Choroid plexus epithelial cell (primary cell): ENCODE measurements around the gene GNAQ.
A peak's percentile ranks its signal among the peaks of the same experiment; 100 is the strongest.

Experiments used
- DNase-seq: peaks from one replicate; pipeline ENCODE4 v3.0.0-alpha.2; 2010; ENCODE audit warnings: low read depth
- H3K4me3 ChIP-seq: 2 replicates; pipeline ENCODE4 v1.5.1; 2011; ENCODE audit warnings: low read depth, mild to moderate bottlenecking, control low read depth, low read length, moderate library complexity
- TF ChIP-seq, protein P1 (sequence below): conservative IDR thresholded peaks from 2 replicates; pipeline ENCODE4 v1.5.1; 2011; ENCODE audit warnings: low read depth, mild to moderate bottlenecking, control low read depth, inconsistent platforms, low read length, moderate library complexity

GNAQ gene

DNA sequence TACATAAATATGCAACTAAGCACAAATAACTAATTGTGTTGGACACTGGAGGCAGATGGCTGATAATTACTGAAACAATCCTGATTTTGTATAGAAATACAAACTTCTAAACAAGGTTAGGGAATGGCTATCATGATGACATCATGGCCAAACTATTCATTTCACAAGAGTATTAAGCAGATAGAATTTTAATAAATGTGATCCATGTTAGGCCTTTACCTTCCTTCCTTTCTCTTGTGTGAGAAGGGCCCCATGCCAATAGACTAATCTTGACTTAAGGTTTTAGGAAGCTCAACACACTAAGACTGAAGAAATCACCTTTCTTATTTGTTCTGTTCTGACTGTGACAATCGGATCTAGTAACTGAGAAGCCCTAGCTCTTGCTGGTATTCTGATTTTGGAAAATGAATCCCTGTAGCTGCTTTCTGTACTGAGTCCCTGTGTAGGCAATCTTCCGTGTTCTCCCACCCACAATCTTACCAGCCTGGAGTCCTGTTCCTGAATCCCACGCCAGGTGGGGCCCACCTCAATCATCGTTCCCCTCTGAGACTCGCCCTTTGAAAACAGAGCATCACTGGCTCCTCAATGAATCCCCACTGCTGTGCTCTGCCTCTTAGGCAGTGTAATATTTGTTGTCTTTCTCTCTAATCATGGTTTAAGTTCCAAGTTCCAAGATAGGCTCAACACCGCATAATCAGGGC, 214.8 kb downstream of the GNAQ start:
- TF ChIP-seq, protein P1, sequence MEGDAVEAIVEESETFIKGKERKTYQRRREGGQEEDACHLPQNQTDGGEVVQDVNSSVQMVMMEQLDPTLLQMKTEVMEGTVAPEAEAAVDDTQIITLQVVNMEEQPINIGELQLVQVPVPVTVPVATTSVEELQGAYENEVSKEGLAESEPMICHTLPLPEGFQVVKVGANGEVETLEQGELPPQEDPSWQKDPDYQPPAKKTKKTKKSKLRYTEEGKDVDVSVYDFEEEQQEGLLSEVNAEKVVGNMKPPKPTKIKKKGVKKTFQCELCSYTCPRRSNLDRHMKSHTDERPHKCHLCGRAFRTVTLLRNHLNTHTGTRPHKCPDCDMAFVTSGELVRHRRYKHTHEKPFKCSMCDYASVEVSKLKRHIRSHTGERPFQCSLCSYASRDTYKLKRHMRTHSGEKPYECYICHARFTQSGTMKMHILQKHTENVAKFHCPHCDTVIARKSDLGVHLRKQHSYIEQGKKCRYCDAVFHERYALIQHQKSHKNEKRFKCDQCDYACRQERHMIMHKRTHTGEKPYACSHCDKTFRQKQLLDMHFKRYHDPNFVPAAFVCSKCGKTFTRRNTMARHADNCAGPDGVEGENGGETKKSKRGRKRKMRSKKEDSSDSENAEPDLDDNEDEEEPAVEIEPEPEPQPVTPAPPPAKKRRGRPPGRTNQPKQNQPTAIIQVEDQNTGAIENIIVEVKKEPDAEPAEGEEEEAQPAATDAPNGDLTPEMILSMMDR, result no peak
- H3K4me3 ChIP-seq, result no peak overlapping the region
- DNase-seq, result peak; percentile 43

DNA sequence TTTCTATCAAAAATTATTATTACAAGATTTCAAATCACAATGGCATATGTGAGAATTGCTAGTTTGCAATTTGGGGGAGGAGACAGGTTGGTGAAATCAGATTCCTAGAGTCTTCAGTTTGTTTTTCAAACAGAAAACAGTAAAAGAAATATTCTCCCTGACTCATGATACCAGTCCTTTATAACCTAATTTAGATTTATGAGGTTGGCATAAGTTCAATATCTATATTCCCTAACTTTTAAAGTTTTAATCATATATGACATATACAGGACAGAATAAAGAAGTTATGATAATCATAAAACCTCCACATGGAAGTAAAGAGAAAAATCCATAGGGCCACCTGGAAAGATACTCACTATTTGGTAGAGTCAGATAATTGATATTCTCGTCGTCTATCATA, 216.4 kb downstream of the GNAQ start:
- H3K4me3 ChIP-seq, result no peak overlapping the region
- TF ChIP-seq, protein P1, result no peak
- no peak for DNase-seq

DNA sequence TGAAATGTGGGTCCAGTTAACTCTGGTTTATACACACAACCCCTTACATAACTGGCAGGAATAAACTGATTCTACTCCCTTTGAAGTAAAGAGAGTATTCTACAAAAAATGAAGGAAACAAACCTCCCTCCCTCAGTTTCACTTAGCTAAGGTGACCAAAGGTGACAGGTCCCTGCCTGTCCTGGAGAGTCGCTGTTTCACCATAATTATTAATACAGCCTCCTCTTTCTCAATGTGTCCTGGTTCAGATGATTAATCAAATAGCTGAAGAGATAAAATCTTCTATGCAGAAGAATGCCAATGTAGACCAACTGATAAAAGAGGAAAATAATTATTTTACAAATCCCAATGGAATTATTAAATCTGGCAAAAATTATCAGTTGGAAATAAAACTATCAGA, 219.8 kb downstream of the GNAQ start:
- no peak for DNase-seq
- TF ChIP-seq, protein P1, result no peak
- H3K4me3 ChIP-seq, result no peak overlapping the region

DNA sequence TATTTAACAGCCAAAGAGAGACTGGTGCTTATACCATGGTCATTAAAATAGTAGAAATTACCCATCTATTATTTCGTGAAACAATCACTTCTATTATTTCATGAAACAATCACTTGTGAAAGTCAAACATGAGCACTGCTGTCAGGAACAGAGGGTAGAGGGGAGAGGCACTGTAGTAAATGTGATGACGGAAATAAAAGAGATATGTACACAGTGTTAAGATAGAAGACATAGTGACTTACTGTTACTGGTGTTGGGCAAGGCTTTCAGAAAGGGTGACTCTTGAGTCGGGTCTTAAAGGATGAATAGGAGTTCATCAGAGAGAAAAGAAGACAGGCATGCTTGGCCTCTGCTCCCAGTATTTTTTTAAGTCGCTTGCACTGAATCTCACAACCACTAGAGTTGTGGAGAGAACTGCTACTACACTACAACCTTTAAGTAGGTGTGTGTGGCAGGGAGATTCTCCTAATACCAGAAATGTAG, 220.9 kb downstream of the GNAQ start:
- TF ChIP-seq, protein P1, result no peak
- DNase-seq, result no peak
- H3K4me3 ChIP-seq, result no peak overlapping the region

DNA sequence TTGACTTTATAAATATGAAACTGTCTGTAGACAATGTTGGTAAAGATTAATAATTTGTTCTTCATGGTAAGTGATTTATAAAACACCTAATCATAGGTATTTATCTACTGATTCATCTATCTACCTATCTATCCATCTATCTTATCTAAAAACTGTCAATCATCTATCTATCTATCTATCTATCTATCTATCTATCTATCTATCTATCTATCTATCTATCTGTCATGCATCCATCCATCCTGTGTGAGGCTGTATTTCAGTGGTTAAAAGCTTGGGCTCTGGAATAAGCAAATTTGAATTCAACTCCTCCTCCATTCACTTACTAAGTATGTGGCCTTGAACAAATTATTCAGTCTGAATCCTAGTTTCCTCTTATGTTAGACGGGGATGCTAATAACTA, 221.6 kb downstream of the GNAQ start:
- DNase-seq, result no peak
- no peak overlapping the region for H3K4me3 ChIP-seq

DNA sequence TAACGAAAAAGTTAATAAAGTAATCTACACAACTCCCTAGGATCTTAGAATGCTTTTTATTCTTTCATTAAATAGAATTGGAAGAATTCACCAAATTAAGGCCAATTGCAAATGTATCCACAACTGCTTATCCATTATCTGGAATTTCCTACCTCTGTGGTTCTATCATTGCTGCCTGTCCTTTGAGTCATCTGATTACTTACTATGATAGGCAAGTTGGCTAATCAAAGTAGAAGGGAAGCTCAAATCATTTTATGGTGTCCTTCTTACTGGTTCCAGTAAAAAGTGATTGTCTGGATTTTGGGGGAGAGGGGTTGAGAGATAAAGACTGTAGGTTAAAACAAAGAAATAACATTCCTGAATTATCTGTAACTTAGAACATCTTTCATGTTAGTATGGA, 222.1 kb downstream of the GNAQ start:
- H3K4me3 ChIP-seq, result no peak overlapping the region
- TF ChIP-seq, protein P1, result no peak
- DNase-seq, result no peak

More for the DNA sequence above, 221.6 kb downstream of the GNAQ start:
- TF ChIP-seq, protein P1, result no peak

DNA sequence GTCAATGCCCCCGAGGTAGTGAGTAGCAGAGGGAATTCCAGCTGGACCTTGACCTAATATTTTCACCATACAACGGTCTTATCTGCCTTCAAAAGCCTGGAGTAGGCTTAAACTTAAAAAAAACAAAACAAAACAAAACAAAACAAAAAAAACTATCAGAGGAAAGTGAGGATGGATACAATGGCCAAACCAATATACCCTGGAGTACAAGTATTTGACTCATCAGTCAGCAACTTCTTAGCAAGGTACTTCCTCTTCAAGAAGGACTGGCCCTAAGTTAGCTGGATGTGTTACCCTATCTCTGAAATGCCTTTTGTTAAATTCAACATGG, 222.9 kb downstream of the GNAQ start:
- DNase-seq, result no peak
- TF ChIP-seq, protein P1, result no peak
- H3K4me3 ChIP-seq, result no peak overlapping the region
